Measurements from ENCODE around the gene ABHD5. TPM values are rescaled to one million over a fixed set of nuclear protein-coding genes. Genes with fewer than 3 reads are reported as not detected.

The ABHD5 gene
- total RNA-seq, 1 experiment from 2014 or later, result 29.5 TPM

DNA sequence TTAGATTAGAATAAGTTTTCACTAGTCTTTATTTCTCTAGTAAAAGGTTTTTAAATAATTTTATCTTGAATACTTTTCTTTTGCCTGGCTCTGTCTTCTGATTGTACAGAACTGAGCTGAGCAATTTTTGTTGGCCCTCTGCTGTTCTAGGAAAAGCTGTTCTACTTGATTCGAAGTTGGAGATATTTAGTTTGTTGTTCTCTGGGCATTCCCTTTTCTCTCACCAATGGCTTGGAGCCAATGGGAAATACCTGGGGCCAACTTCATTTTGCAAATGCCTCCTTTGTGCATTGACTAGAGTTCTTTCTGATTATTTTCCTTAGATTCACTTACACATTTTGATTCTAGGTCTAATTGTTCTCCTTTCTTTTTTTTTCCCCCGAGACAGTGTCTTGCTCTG is 16.5 kb downstream of the ABHD5 start:
- DNase-seq, result peak; percentile 73

GRCh38 chr3:43707998-43708397 is 17.3 kb downstream of the ABHD5 start:
- no TSS peak for BruUV-seq (replicated peaks)
- Histone ChIP-seq H3K27me3 (ENCODE audit: low read length) (no peaks in the 10 kb centered on the region), H3K4me2 (ENCODE audit: low read length) (peak overlapping the region; percentile 52), H3K27ac (ENCODE audit: low read length) (peak overlapping the region; percentile 57), H3F3A (ENCODE audit: low read length, unreplicated experiment) (peaks cover 8% of the 10 kb centered on the region), H3K4me3 (ENCODE audit: low read length) (no peak overlapping the region), H3K4me1 (ENCODE audit: insufficient read depth, low read length) (peaks cover 37% of the 10 kb centered on the region), H3K9me3 (ENCODE audit: low read length) (no peaks in the 10 kb centered on the region), H2AFZ (ENCODE audit: low read length) (no peak overlapping the region), H4K20me1 (ENCODE audit: low read length) (no peaks in the 10 kb centered on the region), H3K36me3 (ENCODE audit: low read depth, low read length) (peaks cover 18% of the 10 kb centered on the region; the same call in 1 of the 2 replicates), H3K79me2 (ENCODE audit: low read length) (peaks cover 13% of the 10 kb centered on the region), H3K9ac (ENCODE audit: low read length) (no peak overlapping the region), H3K9me2 (replicated peaks; ENCODE audit: low read length) (no peaks in the 10 kb centered on the region)
- CTCF ChIA-PET, result interaction anchor here (0.5 to 0.7 kb wide), 4 partner anchors 59 to 484 kb away, joined by 3 to 9 read pairs (median 4); no protein-coding TSS in a partner anchor
- TF ChIP-seq CTCF (conservative IDR thresholded peaks at IDR 0.05; ENCODE audit: low read depth, low read length), result no peak
- no peak for TF ChIP-seq EZH2 (IDR thresholded peaks at IDR 0.05; ENCODE audit: low read length, unreplicated experiment)
- TF ChIP-seq EZH2phosphoT487 (IDR thresholded peaks at IDR 0.05; ENCODE audit: borderline replicate concordance, low read length), result no peak
- peak; percentile 98 for ATAC-seq
- intact Hi-C loops (cut with micrococcal nuclease), result no loop called here
- peak; percentile 97 for DNase-seq
- POLR2A ChIA-PET (ENCODE audit: unreplicated experiment), result no interaction called here

More for the DNA sequence above, 16.5 kb downstream of the ABHD5 start:
- Histone ChIP-seq H3F3A (ENCODE audit: low read length, unreplicated experiment) (peaks cover 8% of the 10 kb centered on the region), H3K36me3 (ENCODE audit: low read depth, low read length) (peaks cover 14% of the 10 kb centered on the region; the same call in 1 of the 2 replicates), H3K27ac (ENCODE audit: low read length) (peak overlapping the region; percentile 57), H4K20me1 (ENCODE audit: low read length) (no peaks in the 10 kb centered on the region), H3K4me2 (ENCODE audit: low read length) (peak overlapping the region; percentile 52), H3K9me2 (replicated peaks; ENCODE audit: low read length) (no peaks in the 10 kb centered on the region), H3K9ac (ENCODE audit: low read length) (no peak overlapping the region), H2AFZ (ENCODE audit: low read length) (no peak overlapping the region), H3K4me3 (ENCODE audit: low read length) (no peak overlapping the region), H3K79me2 (ENCODE audit: low read length) (peaks cover 13% of the 10 kb centered on the region), H3K9me3 (ENCODE audit: low read length) (no peaks in the 10 kb centered on the region), H3K27me3 (ENCODE audit: low read length) (no peaks in the 10 kb centered on the region), H3K4me1 (ENCODE audit: insufficient read depth, low read length) (peaks cover 37% of the 10 kb centered on the region)
- ChIA-PET CTCF (no interaction called here), POLR2A (ENCODE audit: unreplicated experiment) (no interaction called here)
- no peak for ATAC-seq
- no peak for TF ChIP-seq EZH2 (IDR thresholded peaks at IDR 0.05; ENCODE audit: low read length, unreplicated experiment)
- no TSS peak for BruUV-seq (replicated peaks)
- intact Hi-C loops (cut with micrococcal nuclease), result no loop called here

DNA sequence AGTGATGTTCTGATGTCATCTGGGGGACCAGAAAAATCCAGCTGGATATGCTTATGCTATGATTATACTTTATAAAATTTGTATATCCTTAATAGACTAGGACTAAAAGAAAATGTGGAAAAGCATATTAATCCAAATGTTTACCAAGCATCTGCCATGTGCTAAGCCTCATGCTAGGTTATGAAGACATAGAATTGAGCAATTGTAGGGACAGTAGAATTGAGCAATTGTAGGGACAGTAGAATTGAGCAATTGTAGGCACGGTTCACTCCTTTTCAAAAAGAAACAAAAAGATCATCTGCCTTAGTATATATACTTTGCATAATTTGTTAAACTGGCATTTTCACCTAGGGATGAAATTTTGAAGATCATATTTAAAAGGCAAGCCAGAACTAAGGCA is 18.3 kb downstream of the ABHD5 start:
- Histone ChIP-seq H3K36me3 (ENCODE audit: low read depth, low read length) (peaks cover 21% of the 10 kb centered on the region; the same call in 1 of the 2 replicates), H4K20me1 (ENCODE audit: low read length) (no peaks in the 10 kb centered on the region), H3K27me3 (ENCODE audit: low read length) (no peaks in the 10 kb centered on the region), H3K9me3 (ENCODE audit: low read length) (no peaks in the 10 kb centered on the region), H3K9ac (ENCODE audit: low read length) (no peak overlapping the region), H3K9me2 (replicated peaks; ENCODE audit: low read length) (no peaks in the 10 kb centered on the region), H2AFZ (ENCODE audit: low read length) (no peak overlapping the region), H3K4me2 (ENCODE audit: low read length) (no peak overlapping the region; the same call in 1 of the 2 replicates), H3F3A (ENCODE audit: low read length, unreplicated experiment) (peaks cover 8% of the 10 kb centered on the region), H3K27ac (ENCODE audit: low read length) (no peak overlapping the region; the same call in 1 of the 2 replicates), H3K79me2 (ENCODE audit: low read length) (peaks cover 13% of the 10 kb centered on the region), H3K4me1 (ENCODE audit: insufficient read depth, low read length) (peaks cover 37% of the 10 kb centered on the region), H3K4me3 (ENCODE audit: low read length) (no peak overlapping the region)
- TF ChIP-seq EZH2 (IDR thresholded peaks at IDR 0.05; ENCODE audit: low read length, unreplicated experiment) (no peak), CTCF (conservative IDR thresholded peaks at IDR 0.05; ENCODE audit: low read depth, low read length) (no peak), EZH2phosphoT487 (IDR thresholded peaks at IDR 0.05; ENCODE audit: borderline replicate concordance, low read length) (no peak)
- no peak for ATAC-seq
- BruUV-seq (replicated peaks), result no TSS peak
- DNase-seq, result peak; percentile 23
- ChIA-PET POLR2A (ENCODE audit: unreplicated experiment) (no interaction called here), CTCF (no interaction called here)
- intact Hi-C loops (cut with micrococcal nuclease), result no loop called here
